ENCODE measurements around the gene TCOF1.

The TCOF1 gene

DNA sequence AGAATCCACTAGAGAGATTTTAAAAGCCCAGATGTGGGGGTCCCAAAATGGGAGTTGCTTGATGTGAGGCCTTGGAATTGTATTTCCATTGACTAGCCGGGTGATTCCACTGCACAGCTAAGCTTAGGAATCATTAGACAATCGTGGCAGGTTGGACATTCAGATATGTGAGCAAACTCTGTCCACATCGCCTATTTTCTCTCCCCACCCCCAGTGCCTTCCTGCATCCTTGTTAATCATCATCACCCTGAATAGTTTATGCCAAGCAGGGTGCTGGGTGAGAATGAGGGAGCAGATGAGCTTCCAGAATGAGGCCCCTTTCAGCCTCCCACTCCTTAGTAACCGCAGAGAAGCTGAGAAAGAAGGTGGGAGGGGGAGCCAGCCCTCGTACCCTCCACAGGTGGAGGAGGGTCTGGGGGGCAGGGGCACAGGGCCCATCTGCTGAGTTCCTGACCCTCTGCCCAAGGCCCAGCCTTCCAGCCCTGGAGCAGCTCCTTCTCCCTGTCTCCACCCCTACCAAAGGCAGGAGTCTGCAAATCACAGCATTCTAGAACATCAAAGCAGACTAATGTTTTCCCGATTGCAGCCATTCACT lies 7.7 kb upstream of the TCOF1 start:
- Mint-ChIP-seq H3K9me3 (no peaks in the 10 kb centered on the region), H3K4me1 (ENCODE audit: low read depth) (peaks cover 35% of the 10 kb centered on the region), H3K27me3 (peaks cover 3% of the 10 kb centered on the region), H3K4me3 (no peak overlapping the region), H3K27ac (no peak overlapping the region), H3K36me3 (ENCODE audit: low read depth) (no peaks in the 10 kb centered on the region)
- intact Hi-C loops (cut with micrococcal nuclease) = loop anchor here (10.0 kb wide), 1 partner anchor 215 kb away; no protein-coding TSS in a partner anchor

- intact Hi-C loops (cut with micrococcal nuclease) = loop anchor here (10.0 kb wide), 1 partner anchor 216 kb away; no protein-coding TSS in a partner anchor
- Mint-ChIP-seq H3K4me1 (ENCODE audit: low read depth) (peaks cover 35% of the 10 kb centered on the region), H3K27ac (peak overlapping the region; percentile 21), H3K9me3 (no peaks in the 10 kb centered on the region), H3K36me3 (ENCODE audit: low read depth) (no peaks in the 10 kb centered on the region), H3K27me3 (peaks cover 5% of the 10 kb centered on the region), H3K4me3 (no peak overlapping the region)
These were observed 6.8 kb upstream of the TCOF1 start for GRCh38 chr5:150350524-150351344.

DNA sequence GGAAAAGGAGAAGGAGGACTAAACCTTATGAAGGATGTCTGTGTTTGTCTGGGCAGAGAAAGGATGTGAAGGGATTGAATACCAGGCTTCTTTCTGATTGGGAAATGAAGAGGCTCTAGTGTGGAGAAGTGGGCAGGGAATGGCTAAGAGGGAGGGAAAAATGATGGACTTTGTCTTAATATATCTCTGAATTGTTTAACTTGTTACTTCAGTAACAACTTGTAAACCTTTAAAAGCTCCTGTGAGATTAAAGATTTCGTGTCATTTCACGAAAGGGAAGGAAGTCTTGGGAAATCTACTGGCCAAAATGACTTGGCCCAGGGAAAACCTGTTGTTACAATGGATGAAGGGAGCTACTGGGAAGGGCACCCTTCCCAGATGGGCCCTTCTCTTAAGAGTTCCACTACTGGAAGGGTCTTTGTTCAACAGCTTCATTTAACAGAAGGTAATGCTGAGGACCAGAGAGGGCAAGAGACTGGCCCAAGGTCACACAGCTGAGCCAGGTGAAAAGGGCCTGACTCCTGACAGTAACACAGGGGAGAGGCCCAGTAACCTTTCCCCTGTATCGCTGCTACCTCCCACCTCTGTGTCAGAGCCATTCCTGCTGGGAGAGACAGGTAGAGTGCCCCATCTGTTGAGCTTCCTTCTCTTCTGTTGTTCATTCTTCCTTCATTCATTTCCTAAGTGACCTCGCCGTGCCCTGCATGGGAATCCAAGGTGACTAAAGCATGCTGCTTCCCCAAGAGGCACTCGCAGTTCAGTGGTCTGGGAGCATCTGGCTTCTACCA lies 5.1 kb upstream of the TCOF1 start:
- Mint-ChIP-seq H3K27ac (no peak overlapping the region), H3K36me3 (ENCODE audit: low read depth) (no peaks in the 10 kb centered on the region), H3K4me3 (no peak overlapping the region), H3K9me3 (no peaks in the 10 kb centered on the region), H3K4me1 (ENCODE audit: low read depth) (peaks cover 44% of the 10 kb centered on the region), H3K27me3 (peaks cover 5% of the 10 kb centered on the region)
- intact Hi-C loops (cut with micrococcal nuclease) = loop anchor here (10.0 kb wide), 1 partner anchor 218 kb away; no protein-coding TSS in a partner anchor

- Mint-ChIP-seq H3K27me3 (peaks cover 5% of the 10 kb centered on the region), H3K27ac (no peak overlapping the region), H3K36me3 (ENCODE audit: low read depth) (no peaks in the 10 kb centered on the region), H3K4me3 (no peak overlapping the region), H3K9me3 (no peaks in the 10 kb centered on the region), H3K4me1 (ENCODE audit: low read depth) (peaks cover 44% of the 10 kb centered on the region)
- intact Hi-C loops (cut with micrococcal nuclease) = loop anchor here (10.0 kb wide), 1 partner anchor 218 kb away; no protein-coding TSS in a partner anchor
These were observed 4.3 kb upstream of the TCOF1 start for GRCh38 chr5:150353032-150353675.

- Mint-ChIP-seq H3K4me1 (ENCODE audit: low read depth) (peaks cover 56% of the 10 kb centered on the region), H3K36me3 (ENCODE audit: low read depth) (peaks cover 16% of the 10 kb centered on the region), H3K9me3 (no peaks in the 10 kb centered on the region), H3K27ac (no peak overlapping the region), H3K4me3 (no peak overlapping the region), H3K27me3 (peaks cover 5% of the 10 kb centered on the region)
- intact Hi-C loops (cut with micrococcal nuclease) = loop anchor here (10.0 kb wide), 1 partner anchor 221 kb away; no protein-coding TSS in a partner anchor
These were observed 1.7 kb upstream of the TCOF1 start for GRCh38 chr5:150355791-150356190.

DNA sequence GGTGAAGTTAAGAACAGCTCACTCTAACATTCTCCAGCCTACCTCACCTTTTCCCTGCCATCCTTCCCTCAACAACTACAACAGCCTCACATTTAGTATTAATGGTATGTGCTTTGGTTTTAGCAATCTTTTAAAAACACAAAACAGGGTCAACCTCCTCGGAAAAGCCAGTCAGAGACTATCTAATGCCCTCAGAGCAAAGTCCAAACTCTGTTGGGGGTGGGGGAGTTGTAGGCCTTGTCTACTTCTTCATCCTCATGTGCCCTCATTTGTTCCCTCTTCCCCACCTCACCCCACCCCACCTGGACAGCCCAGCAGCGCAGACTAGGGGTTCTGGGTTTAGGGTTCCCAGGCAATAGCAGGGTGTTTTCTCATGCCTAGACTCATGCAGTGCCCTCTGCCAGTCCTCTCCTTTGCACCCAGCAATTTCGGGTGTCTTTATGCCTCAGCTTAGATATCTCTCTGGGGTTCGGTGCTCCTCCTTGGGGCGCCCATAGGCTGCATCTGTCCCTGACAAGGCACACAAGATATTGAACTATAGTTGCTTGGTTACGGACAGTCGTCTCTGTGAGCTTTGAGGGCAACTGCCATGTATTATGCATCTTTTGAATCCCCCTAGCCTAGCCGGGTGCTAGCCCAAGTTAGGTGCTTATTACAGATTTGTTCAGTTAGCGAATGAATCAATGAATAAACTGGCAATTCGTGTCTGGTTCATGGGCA lies 762 bp upstream of the TCOF1 start:
- H3K27me3 Mint-ChIP-seq = peaks cover 5% of the 10 kb centered on the region
- no peaks in the 10 kb centered on the region for H3K9me3 Mint-ChIP-seq
- peak overlapping the region; percentile 77 for H3K27ac Mint-ChIP-seq
- intact Hi-C loops (cut with micrococcal nuclease) = loop anchor here (10.0 kb wide), 1 partner anchor 222 kb away; no protein-coding TSS in a partner anchor
- H3K36me3 Mint-ChIP-seq (ENCODE audit: low read depth) = peaks cover 25% of the 10 kb centered on the region
- peak overlapping the region; percentile 81 for H3K4me3 Mint-ChIP-seq
- H3K4me1 Mint-ChIP-seq (ENCODE audit: low read depth) = peaks cover 55% of the 10 kb centered on the region

GRCh38 chr5:150358261-150359095 lies 981 bp downstream of the TCOF1 start:
- H3K4me1 Mint-ChIP-seq (ENCODE audit: low read depth) = peaks cover 50% of the 10 kb centered on the region
- intact Hi-C loops (cut with micrococcal nuclease) = loop anchor here (10.0 kb wide), 1 partner anchor 224 kb away; no protein-coding TSS in a partner anchor
- peaks cover 5% of the 10 kb centered on the region for H3K27me3 Mint-ChIP-seq
- peak overlapping the region; percentile 81 for H3K4me3 Mint-ChIP-seq
- peak overlapping the region; percentile 77 for H3K27ac Mint-ChIP-seq
- peaks cover 43% of the 10 kb centered on the region for H3K36me3 Mint-ChIP-seq (ENCODE audit: low read depth)
- no peaks in the 10 kb centered on the region for H3K9me3 Mint-ChIP-seq

GRCh38 chr5:150361301-150361700 lies 3.8 kb downstream of the TCOF1 start:
- H3K4me3 Mint-ChIP-seq = no peak overlapping the region
- H3K27me3 Mint-ChIP-seq = no peaks in the 10 kb centered on the region
- H3K9me3 Mint-ChIP-seq = no peaks in the 10 kb centered on the region
- H3K27ac Mint-ChIP-seq = no peak overlapping the region
- intact Hi-C loops (cut with micrococcal nuclease) = no loop called here
- peaks cover 66% of the 10 kb centered on the region for H3K36me3 Mint-ChIP-seq (ENCODE audit: low read depth)
- H3K4me1 Mint-ChIP-seq (ENCODE audit: low read depth) = peaks cover 41% of the 10 kb centered on the region

DNA sequence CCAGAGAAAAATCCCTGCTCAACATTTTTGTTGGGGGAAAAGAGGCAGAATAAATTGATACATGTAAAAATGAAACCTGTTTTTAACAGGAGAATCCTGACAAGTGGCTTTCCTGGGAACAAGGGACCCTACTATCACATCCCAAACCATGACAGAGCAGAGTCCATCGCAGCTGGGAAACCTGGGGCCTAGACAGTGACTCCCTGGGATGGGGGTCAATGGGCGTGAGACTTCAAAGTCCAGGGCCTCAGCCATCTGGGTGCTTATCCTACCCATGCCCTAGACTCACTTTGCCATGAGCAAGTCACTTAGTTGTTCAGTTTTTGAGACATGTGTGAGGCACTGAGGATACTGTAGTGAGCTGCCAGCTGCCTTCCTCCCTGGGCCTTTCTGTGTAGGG lies 5.7 kb downstream of the TCOF1 start:
- intact Hi-C loops (cut with micrococcal nuclease) = no loop called here
- no peak overlapping the region for H3K27ac Mint-ChIP-seq
- H3K9me3 Mint-ChIP-seq = no peaks in the 10 kb centered on the region
- H3K27me3 Mint-ChIP-seq = no peaks in the 10 kb centered on the region
- H3K4me3 Mint-ChIP-seq = no peak overlapping the region
- H3K4me1 Mint-ChIP-seq (ENCODE audit: low read depth) = peaks cover 32% of the 10 kb centered on the region
- H3K36me3 Mint-ChIP-seq (ENCODE audit: low read depth) = peaks cover 80% of the 10 kb centered on the region

GRCh38 chr5:150364004-150364403 lies 6.5 kb downstream of the TCOF1 start:
- intact Hi-C loops (cut with micrococcal nuclease) = no loop called here
- Mint-ChIP-seq H3K36me3 (ENCODE audit: low read depth) (peaks cover 87% of the 10 kb centered on the region), H3K4me1 (ENCODE audit: low read depth) (peaks cover 27% of the 10 kb centered on the region), H3K27me3 (no peaks in the 10 kb centered on the region), H3K9me3 (no peaks in the 10 kb centered on the region), H3K4me3 (no peak overlapping the region), H3K27ac (no peak overlapping the region)

DNA sequence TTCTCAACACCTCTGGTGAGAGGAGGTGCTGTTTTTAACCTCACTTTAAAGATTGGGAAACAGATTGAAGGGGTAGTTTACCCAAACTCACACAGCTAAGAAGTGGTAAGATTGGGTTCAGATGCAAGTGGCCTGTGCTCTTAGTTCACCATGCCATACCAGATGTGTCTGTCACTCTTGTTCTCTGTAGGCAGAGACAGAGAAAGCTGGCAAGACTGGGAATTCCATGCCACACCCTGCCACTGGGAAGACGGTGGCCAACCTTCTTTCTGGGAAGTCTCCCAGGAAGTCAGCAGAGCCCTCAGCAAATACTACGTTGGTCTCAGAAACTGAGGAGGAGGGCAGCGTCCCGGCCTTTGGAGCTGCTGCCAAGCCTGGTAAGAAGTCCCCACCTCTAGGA lies 11.0 kb downstream of the TCOF1 start:
- Mint-ChIP-seq H3K27me3 (no peaks in the 10 kb centered on the region), H3K27ac (no peak overlapping the region)

DNA sequence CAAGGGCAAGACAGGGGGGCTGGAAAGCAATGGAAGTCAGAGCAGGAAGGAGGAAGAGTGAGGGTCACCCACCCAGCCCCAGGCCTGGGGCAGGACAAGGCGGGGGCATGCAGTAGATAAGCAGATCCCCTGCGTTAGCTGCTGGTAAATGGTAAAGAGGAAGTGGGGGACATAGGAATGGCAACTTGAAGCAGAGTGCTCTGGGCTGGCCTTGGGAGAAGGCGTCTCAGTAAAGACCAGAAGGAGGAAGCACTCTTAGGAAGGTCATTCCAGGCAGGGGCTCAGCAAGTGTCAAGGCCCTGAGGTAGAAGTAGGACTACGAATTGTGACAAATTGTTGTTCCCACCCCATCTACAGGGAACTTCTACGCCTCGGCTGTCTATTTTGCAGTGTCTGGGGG lies 15.1 kb downstream of the TCOF1 start:
- Mint-ChIP-seq H3K36me3 (ENCODE audit: low read depth) (peaks cover 100% of the 10 kb centered on the region), H3K4me3 (no peak overlapping the region), H3K4me1 (ENCODE audit: low read depth) (peaks cover 23% of the 10 kb centered on the region), H3K27me3 (no peaks in the 10 kb centered on the region), H3K27ac (peak overlapping the region; percentile 86), H3K9me3 (no peaks in the 10 kb centered on the region)
- intact Hi-C loops (cut with micrococcal nuclease) = no loop called here

More for the DNA sequence above, 11.0 kb downstream of the TCOF1 start:
- Mint-ChIP-seq H3K36me3 (ENCODE audit: low read depth) (peaks cover 90% of the 10 kb centered on the region), H3K4me3 (no peak overlapping the region), H3K9me3 (no peaks in the 10 kb centered on the region), H3K4me1 (ENCODE audit: low read depth) (peaks cover 20% of the 10 kb centered on the region)
- intact Hi-C loops (cut with micrococcal nuclease) = no loop called here

All from dendritic cell treated with granulocyte-macrophage colony-stimulating factor and Interleukin-4, amounts not matched to agents 40 ng/mL and 50 ng/mL, for 4 days (primary cell).